BJ (cell line): ENCODE data around the gene PDIA5. TPM values are rescaled to one million over a fixed set of nuclear protein-coding genes. Genes with fewer than 3 reads are reported as not detected.

Experiments
- CTCF ChIA-PET: fragments of 350-600 bp; formaldehyde crosslinking; extraction: SDS; loops from one replicate; lab custom pipeline; 2021; ENCODE audit warnings: antibody characterized with exemption, inconsistent platforms; lab: Yijun Ruan, JAX
- POLR2A ChIA-PET: fragments of 300-600 bp; sonication (Branson Sonifier 250); formaldehyde crosslinking; extraction: SDS; loops from one replicate; lab custom pipeline; 2021; ENCODE audit warnings: antibody characterized with exemption; lab: Charles Lee
- DNase-seq: peaks from one replicate; pipeline ENCODE4 v3.0.0-alpha.2; 2011; ENCODE audit warnings: low read depth
- H3K27me3 ChIP-seq: 2 replicates; pipeline ENCODE4 v1.6.0; 2011; ENCODE audit warnings: low read length; ENCODE audit not compliant: control insufficient read depth, insufficient read depth
- H3K36me3 ChIP-seq: 2 replicates; pipeline ENCODE4 v1.5.1; 2011; ENCODE audit warnings: low read length; ENCODE audit not compliant: control insufficient read depth, insufficient read depth
- H3K4me3 ChIP-seq: 2 replicates; pipeline ENCODE4 v1.5.1; 2011; ENCODE audit warnings: low read depth, mild to moderate bottlenecking, control low read depth, low read length
- polyA plus RNA-seq: library from polyadenylated mRNA; depleted of rRNA; stranded (reverse); fragments of >200 nt; gene quantifications from 2 replicates; pipeline ENCODE4 v1.2.3, GENCODE V29; 2011
- TF ChIP-seq, protein P1 (sequence below): IDR thresholded peaks from 2 replicates; pipeline ENCODE4 v1.5.1; 2011; ENCODE audit warnings: low read depth, mild to moderate bottlenecking, control low read depth, inconsistent platforms, low read length, moderate library complexity; ENCODE audit not compliant: insufficient read depth

Gene PDIA5
- polyA plus RNA-seq, 1 experiment: 47.3 TPM

DNA sequence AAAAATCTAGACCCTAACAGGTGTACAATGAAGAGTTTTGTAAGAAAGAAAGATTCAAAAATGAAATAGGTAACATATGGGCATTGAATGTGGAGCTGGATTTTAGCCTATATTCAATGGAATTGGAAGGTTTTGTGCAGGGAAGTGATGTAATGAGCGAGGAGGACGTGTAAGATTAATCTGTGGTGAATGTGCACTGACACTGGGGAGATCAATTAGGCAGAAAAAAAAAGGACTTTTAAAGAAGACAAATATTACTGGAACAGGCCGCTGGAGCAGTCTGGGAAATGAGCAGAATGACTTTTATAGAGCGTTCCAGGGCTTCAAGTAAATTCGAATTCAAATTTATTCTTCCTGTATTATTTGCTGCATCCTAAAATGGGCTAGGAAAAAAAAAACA lies 55.2 kb downstream of the PDIA5 start:
- TF ChIP-seq, protein P1, sequence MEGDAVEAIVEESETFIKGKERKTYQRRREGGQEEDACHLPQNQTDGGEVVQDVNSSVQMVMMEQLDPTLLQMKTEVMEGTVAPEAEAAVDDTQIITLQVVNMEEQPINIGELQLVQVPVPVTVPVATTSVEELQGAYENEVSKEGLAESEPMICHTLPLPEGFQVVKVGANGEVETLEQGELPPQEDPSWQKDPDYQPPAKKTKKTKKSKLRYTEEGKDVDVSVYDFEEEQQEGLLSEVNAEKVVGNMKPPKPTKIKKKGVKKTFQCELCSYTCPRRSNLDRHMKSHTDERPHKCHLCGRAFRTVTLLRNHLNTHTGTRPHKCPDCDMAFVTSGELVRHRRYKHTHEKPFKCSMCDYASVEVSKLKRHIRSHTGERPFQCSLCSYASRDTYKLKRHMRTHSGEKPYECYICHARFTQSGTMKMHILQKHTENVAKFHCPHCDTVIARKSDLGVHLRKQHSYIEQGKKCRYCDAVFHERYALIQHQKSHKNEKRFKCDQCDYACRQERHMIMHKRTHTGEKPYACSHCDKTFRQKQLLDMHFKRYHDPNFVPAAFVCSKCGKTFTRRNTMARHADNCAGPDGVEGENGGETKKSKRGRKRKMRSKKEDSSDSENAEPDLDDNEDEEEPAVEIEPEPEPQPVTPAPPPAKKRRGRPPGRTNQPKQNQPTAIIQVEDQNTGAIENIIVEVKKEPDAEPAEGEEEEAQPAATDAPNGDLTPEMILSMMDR: no peak
- no peak overlapping the region for H3K4me3 ChIP-seq
- no peaks in the 10 kb centered on the region for H3K27me3 ChIP-seq
- no peak for DNase-seq
- H3K36me3 ChIP-seq: peaks cover 18% of the 10 kb centered on the region
- POLR2A ChIA-PET: no interaction called here
- CTCF ChIA-PET: interaction anchor here (0.8 to 0.9 kb wide), 2 partner anchors 11 to 545 kb away, joined by 3 to 4 read pairs; no protein-coding TSS in a partner anchor

DNA sequence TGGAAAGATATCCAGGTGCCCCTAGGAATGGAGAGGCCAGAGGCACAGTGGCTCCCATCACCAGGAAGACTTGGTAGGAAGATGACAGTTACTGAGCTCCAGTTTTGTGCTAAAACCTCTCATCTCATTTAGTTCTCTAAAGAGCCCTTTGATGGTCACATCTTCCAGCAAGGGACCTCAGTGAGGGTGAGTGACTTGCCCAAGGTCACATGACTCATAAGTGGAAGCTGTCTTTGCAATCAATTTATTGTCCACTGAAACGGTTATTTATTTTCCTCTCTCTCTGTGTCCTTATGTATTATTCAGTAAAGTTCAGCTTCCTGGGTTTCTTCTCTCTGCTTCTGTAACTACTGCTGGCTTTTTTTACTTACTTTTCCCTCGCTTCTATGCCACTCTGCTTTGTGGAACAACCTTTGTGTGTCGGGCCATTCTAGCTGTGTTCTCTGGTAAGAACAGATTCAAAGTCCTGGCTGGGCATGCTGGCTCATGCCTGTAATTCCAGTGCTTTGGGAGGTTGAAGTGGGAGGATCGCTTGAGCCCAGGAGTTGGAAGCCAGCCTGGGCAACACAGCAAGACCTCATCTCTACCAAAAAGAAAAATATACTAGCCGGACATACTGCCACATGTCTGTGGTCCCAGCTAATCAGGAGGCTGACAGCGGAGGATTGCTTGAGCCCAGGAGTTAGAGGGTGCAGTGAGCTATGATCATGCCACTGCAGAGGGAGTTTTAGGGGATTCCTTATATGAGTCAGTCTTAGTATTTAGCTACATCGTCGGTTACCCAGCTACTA lies 55.9 kb downstream of the PDIA5 start:
- CTCF ChIA-PET: interaction anchor here (0.6 to 0.9 kb wide), 4 partner anchors 11 to 546 kb away, joined by 3 to 4 read pairs (median 3); no protein-coding TSS in a partner anchor
- no peaks in the 10 kb centered on the region for H3K27me3 ChIP-seq
- POLR2A ChIA-PET: interaction anchor here (0.7 kb wide), 1 partner anchor 90 kb away, joined by 3 read pairs; no protein-coding TSS in a partner anchor
- no peak for DNase-seq
- H3K4me3 ChIP-seq: no peak overlapping the region
- peaks cover 18% of the 10 kb centered on the region for H3K36me3 ChIP-seq
- TF ChIP-seq, protein P1: no peak

GRCh38 chr3:123123716-123124616 lies 57.1 kb downstream of the PDIA5 start:
- no peak for DNase-seq
- ChIA-PET CTCF (interaction anchor here (0.6 to 0.7 kb wide), 2 partner anchors 10 to 189 kb away, joined by 3 read pairs; no protein-coding TSS in a partner anchor), POLR2A (no interaction called here)
- TF ChIP-seq, protein P1: no peak
- H3K27me3 ChIP-seq: no peaks in the 10 kb centered on the region
- H3K4me3 ChIP-seq: no peak overlapping the region
- H3K36me3 ChIP-seq: peaks cover 13% of the 10 kb centered on the region

- TF ChIP-seq, protein P1: no peak
- CTCF ChIA-PET: interaction anchor here (0.7 kb wide), 1 partner anchor 9 kb away, joined by 3 read pairs; no protein-coding TSS in a partner anchor
- H3K4me3 ChIP-seq: no peak overlapping the region
- POLR2A ChIA-PET: no interaction called here
- no peak for DNase-seq
- no peaks in the 10 kb centered on the region for H3K27me3 ChIP-seq
- peaks cover 16% of the 10 kb centered on the region for H3K36me3 ChIP-seq
Observed at GRCh38 chr3:123124971-123125370, 58.1 kb downstream of the PDIA5 start.
